Loucy (cell line): ENCODE data around the gene TRPM2.

ENCODE experiments used
- H2AFZ ChIP-seq: fragments of 200-600 bp; sonication (generic); 2 replicates; pipeline ENCODE4 v1.6.0; 2016; ENCODE audit warnings: antibody characterized with exemption, mild to moderate bottlenecking, low read length, moderate library complexity
- H3F3A ChIP-seq: fragments of 200-600 bp; 2 replicates; pipeline ENCODE4 v1.6.0; 2016; ENCODE audit warnings: antibody characterized with exemption, low read depth, mild to moderate bottlenecking
- H3K27me3 ChIP-seq: fragments of 200-600 bp; sonication (generic); 2 replicates; pipeline ENCODE4 v1.6.1; 2014; ENCODE audit warnings: low read length, mild to moderate bottlenecking; ENCODE audit not compliant: insufficient read depth, poor library complexity, severe bottlenecking
- H3K36me3 ChIP-seq: fragments of 200-600 bp; sonication (generic); 2 replicates; pipeline ENCODE4 v1.6.1; 2016; ENCODE audit warnings: low read length; ENCODE audit not compliant: insufficient read depth
- H3K4me1 ChIP-seq: fragments of 200-600 bp; sonication (generic); 2 replicates; pipeline ENCODE4 v1.5.1; 2014; ENCODE audit warnings: low read length, mild to moderate bottlenecking; ENCODE audit not compliant: insufficient read depth, poor library complexity, severe bottlenecking
- H3K4me2 ChIP-seq: fragments of 200-600 bp; sonication (generic); 2 replicates; pipeline ENCODE4 v1.6.0; 2014; ENCODE audit warnings: antibody characterized with exemption, low read length, low read depth, mild to moderate bottlenecking; ENCODE audit not compliant: poor library complexity, severe bottlenecking
- H3K4me3 ChIP-seq: fragments of 200-600 bp; sonication (generic); 2 replicates; pipeline ENCODE4 v1.5.1; 2014; ENCODE audit warnings: low read length, mild to moderate bottlenecking, mixed read lengths; ENCODE audit not compliant: poor library complexity, severe bottlenecking
- H3K79me2 ChIP-seq: fragments of 200-600 bp; sonication (generic); 2 replicates; pipeline ENCODE4 v1.6.1; 2014; ENCODE audit warnings: low read length; ENCODE audit not compliant: insufficient read depth
- H3K9ac ChIP-seq: fragments of 200-600 bp; sonication (generic); 2 replicates; pipeline ENCODE4 v1.6.0; 2014; ENCODE audit warnings: mild to moderate bottlenecking, low read depth, low read length, moderate library complexity; ENCODE audit not compliant: poor library complexity, severe bottlenecking
- H3K9me2 ChIP-seq: fragments of 200-600 bp; sonication (generic); replicated peaks from 2 replicates; pipeline ENCODE4 v1.6.1; 2016; ENCODE audit warnings: low read depth, low read length, mixed read lengths
- H3K9me3 ChIP-seq: fragments of 200-600 bp; sonication (generic); 2 replicates; pipeline ENCODE4 v1.6.1; 2014; ENCODE audit warnings: mild to moderate bottlenecking, antibody characterized with exemption, low read length, low read depth; ENCODE audit not compliant: insufficient read depth
- H4K20me1 ChIP-seq: fragments of 200-600 bp; sonication (generic); 2 replicates; pipeline ENCODE4 v1.6.0; 2014; ENCODE audit warnings: antibody characterized with exemption, low read length, mild to moderate bottlenecking; ENCODE audit not compliant: insufficient read depth, poor library complexity, severe bottlenecking
- EZH2phosphoT487 ChIP-seq: fragments of 200-600 bp; IDR thresholded peaks from 2 replicates; pipeline ENCODE4 v1.6.1; 2018; ENCODE audit warnings: antibody characterized with exemption, mild to moderate bottlenecking, moderate library complexity, borderline replicate concordance
- TF ChIP-seq, protein P1 (sequence below): fragments of 200-600 bp; sonication (generic); conservative IDR thresholded peaks from 2 replicates; pipeline ENCODE4 v1.5.1; 2014; ENCODE audit warnings: mild to moderate bottlenecking, antibody characterized with exemption, low read length

TRPM2 gene

DNA sequence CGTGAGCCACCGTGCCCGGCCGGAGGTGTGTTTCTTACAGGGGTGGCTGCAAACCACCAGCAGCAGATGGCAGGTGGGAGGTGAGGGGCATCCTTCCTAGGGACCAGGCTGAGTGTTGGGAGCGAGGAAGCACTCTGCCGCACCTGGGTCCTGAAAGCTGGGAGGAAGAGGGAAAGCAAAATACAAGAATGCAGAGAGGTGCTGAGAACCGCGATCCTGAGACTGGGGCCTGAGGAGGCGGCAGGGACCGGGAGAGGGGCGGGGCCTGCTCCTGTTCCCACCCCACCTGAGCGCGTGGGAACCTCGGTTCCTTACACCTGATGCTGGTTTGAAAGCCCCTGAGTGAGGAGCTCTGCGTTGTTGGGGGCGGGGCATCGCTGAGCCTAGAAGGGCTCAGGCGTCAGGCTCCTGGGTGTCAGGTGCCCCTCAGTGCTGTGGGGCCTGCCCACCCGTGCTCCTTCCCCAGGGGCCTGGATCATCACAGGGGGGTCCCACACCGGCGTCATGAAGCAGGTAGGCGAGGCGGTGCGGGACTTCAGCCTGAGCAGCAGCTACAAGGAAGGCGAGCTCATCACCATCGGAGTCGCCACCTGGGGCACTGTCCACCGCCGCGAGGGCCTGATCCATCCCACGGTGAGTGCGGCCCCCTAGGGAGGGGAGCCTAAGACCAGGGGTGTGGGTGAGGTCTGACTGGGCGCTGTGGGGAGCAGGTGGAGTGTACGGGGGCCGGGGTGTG is 15.5 kb downstream of the TRPM2 start:
- Histone ChIP-seq H2AFZ (no peak overlapping the region), H4K20me1 (no peaks in the 10 kb centered on the region), H3K36me3 (no peaks in the 10 kb centered on the region), H3K4me2 (no peak overlapping the region), H3K4me3 (no peak overlapping the region), H3K9ac (no peak overlapping the region), H3K79me2 (no peaks in the 10 kb centered on the region), H3K4me1 (no peaks in the 10 kb centered on the region), H3F3A (no peaks in the 10 kb centered on the region), H3K27me3 (no peaks in the 10 kb centered on the region), H3K9me3 (peaks cover 4% of the 10 kb centered on the region; the same call in 1 of the 2 replicates), H3K9me2 (no peaks in the 10 kb centered on the region)
- TF ChIP-seq, protein P1, sequence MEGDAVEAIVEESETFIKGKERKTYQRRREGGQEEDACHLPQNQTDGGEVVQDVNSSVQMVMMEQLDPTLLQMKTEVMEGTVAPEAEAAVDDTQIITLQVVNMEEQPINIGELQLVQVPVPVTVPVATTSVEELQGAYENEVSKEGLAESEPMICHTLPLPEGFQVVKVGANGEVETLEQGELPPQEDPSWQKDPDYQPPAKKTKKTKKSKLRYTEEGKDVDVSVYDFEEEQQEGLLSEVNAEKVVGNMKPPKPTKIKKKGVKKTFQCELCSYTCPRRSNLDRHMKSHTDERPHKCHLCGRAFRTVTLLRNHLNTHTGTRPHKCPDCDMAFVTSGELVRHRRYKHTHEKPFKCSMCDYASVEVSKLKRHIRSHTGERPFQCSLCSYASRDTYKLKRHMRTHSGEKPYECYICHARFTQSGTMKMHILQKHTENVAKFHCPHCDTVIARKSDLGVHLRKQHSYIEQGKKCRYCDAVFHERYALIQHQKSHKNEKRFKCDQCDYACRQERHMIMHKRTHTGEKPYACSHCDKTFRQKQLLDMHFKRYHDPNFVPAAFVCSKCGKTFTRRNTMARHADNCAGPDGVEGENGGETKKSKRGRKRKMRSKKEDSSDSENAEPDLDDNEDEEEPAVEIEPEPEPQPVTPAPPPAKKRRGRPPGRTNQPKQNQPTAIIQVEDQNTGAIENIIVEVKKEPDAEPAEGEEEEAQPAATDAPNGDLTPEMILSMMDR: no peak
- TF ChIP-seq EZH2phosphoT487: no peak

DNA sequence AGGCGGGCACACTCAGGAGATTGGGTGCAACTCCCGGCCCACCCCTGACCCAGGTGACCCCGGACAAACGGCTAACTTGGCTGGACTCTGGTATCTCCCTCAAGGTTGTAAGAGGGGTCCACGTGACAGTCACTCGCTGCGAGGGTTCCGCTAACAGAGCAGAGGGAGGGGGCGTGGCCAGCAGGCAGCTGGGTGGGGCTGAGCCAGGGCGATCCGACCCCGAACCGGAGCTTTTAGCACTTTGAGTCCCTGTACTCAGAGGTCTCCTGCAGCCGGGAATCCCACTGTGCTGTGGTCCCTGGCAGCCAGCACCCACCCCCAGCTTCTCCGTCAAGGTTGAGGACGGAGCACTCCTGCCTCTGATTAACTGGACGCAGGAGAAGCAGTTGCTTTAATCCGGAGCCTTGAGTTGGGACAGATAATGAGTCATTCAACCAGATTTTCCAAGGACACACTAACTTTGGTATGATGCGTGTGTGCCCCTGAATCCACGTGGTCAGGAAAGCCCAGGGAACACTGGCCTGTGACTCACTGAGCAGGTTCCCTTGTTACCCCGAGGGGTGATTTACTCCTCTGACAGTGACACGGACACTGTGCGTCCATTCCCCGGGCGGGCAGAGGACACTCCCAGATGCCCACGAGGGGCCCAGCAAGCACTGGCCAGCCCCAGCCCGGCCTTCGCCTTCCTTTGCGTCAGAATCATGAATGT is 16.8 kb downstream of the TRPM2 start:
- Histone ChIP-seq H3K4me3 (no peak overlapping the region), H2AFZ (no peak overlapping the region), H3K9me2 (no peaks in the 10 kb centered on the region), H3F3A (no peaks in the 10 kb centered on the region), H3K4me1 (no peaks in the 10 kb centered on the region), H3K9me3 (peaks cover 4% of the 10 kb centered on the region; the same call in 1 of the 2 replicates), H3K27me3 (no peaks in the 10 kb centered on the region), H3K4me2 (no peak overlapping the region), H3K79me2 (no peaks in the 10 kb centered on the region), H4K20me1 (no peaks in the 10 kb centered on the region), H3K36me3 (no peaks in the 10 kb centered on the region), H3K9ac (no peak overlapping the region)
- TF ChIP-seq, protein P1: no peak
- TF ChIP-seq EZH2phosphoT487: no peak

DNA sequence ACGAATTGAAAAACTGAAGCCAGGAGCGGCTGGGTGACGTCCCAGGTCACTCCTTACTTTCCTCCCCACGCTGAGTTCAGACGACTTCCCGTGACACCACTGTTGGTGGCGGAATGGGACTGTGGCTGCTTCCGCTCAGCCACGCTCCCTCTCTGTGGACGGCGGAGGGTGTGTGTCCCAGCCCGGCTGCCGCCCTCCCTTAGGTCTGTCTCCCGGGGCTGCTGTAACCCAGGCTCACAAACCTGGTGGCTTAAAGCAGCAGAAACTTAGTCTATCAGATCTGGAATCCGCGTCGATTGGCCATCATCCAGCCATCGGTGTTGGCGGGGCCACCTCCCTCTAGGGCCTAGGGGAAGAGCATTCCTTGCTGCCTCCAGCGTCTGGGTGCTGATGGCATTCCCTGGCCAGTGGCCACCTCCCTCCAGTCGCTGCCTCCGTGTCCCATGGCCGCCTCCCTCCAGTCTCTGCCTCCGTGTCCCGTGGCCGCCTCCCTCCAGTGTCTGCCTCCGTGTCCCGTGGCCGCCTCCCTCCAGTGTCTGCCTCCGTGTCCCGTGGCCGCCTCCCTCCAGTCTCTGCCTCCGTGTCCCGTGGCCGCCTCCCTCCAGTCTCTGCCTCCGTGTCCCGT is 17.5 kb downstream of the TRPM2 start:
- H2AFZ ChIP-seq: no peak overlapping the region
- TF ChIP-seq EZH2phosphoT487: no peak
- TF ChIP-seq, protein P1: no peak
- no peaks in the 10 kb centered on the region for H3K27me3 ChIP-seq
- no peaks in the 10 kb centered on the region for H4K20me1 ChIP-seq
- no peaks in the 10 kb centered on the region for H3F3A ChIP-seq
- no peaks in the 10 kb centered on the region for H3K79me2 ChIP-seq
- H3K4me1 ChIP-seq: no peaks in the 10 kb centered on the region
- no peak overlapping the region for H3K4me3 ChIP-seq
- no peaks in the 10 kb centered on the region for H3K9me2 ChIP-seq
- H3K36me3 ChIP-seq: no peaks in the 10 kb centered on the region
- no peak overlapping the region for H3K4me2 ChIP-seq
- H3K9me3 ChIP-seq: peaks cover 6% of the 10 kb centered on the region; the same call in 1 of the 2 replicates
- no peak overlapping the region for H3K9ac ChIP-seq
